A549 treated with RU486 at 1 μM for 4 hours (cell line): ENCODE measurements around the gene STON1. TPM values are rescaled to one million over a fixed set of nuclear protein-coding genes. Genes with fewer than 3 reads are reported as not detected.

Experiments used
- total RNA-seq: library from RNA; stranded (reverse); fragments of 200-300 nt; extraction: Qiagen RNA extraction; gene quantifications from 5 replicates; pipeline ENCODE4 v1.2.3, GENCODE V29; 2022; ENCODE audit warnings: low read depth

Gene STON1
- 0.30 to 0.50 TPM (median 0.44 TPM) in 5 replicates for total RNA-seq

GRCh38 chr2:48530033-48530811 is at the start of gene STON1:
TSS of gene STON1 (plus strand) at chr2:48530154. CDS start at chr2:48580634, 50,480 bp downstream.

GRCh38 chr2:48617618-48618017 is 87.7 kb downstream of the STON1 start, which contains the start of gene GTF2A1L:
TSS of gene GTF2A1L (plus strand) at chr2:48617856. CDS start at chr2:48617875, 19 bp downstream.

Other genes with a start within 250 kb of the STON1 start
- gene FOXN2, start 215.5 kb upstream of the STON1 start, total RNA-seq = 7.2 to 11.3 TPM (median 11.0 TPM) in 5 replicates
- gene PPP1R21, start 89.4 kb upstream of the STON1 start, total RNA-seq = 8.3 to 14.2 TPM (median 12.8 TPM) in 5 replicates
- gene GTF2A1L, start 87.7 kb downstream of the STON1 start, total RNA-seq = not detected in 5 replicates
- gene LHCGR, start 225.6 kb downstream of the STON1 start, total RNA-seq = not detected in 5 replicates